ENCODE results near the gene ATRAID. TPM values are rescaled to one million over a fixed set of nuclear protein-coding genes. Genes with fewer than 3 reads are reported as not detected.

The ATRAID gene
- 284 TPM for total RNA-seq

GRCh38 chr2:27211943-27212625 is at the start of gene ATRAID, which contains the start of gene SLC5A6:
ATRAID (plus strand) TSS chr2:27212041; CDS start chr2:27212369, 328 bp downstream.
SLC5A6 (minus strand) TSS chr2:27212268; CDS start chr2:27207650, 4,618 bp downstream.
- Histone ChIP-seq H3K9me3 (no peaks in the 10 kb centered on the region), H3K27ac (peak within 1 kb of the TSS; percentile 94 to 98), H3K36me3 (peaks cover 4 to 29% of the 10 kb centered on the region in 2 donors), H3K27me3 (no peaks in the 10 kb centered on the region), H3K4me3 (peak within 1 kb of the TSS; percentile 72 to 77), H3K4me1 (peaks cover 11 to 19% of the 10 kb centered on the region in 2 donors)
- TF ChIP-seq CTCF (IDR thresholded peaks at IDR 0.05), result no peak
- DNase-seq (ENCODE audit: low spot score in 2 of 2), result peak; percentile 35 to 93
- intact Hi-C loops (cut with DNase I), result loop anchor here (2.0 to 10.0 kb wide), 5 partner anchors 125 to 1537 kb away; partner anchors contain the start of genes DTNB, GTF3C2, KHK and MAPRE3

- Histone ChIP-seq H3K36me3 (no peaks in the 10 kb centered on the region), H3K27ac (no peak overlapping the region), H3K9me3 (no peaks in the 10 kb centered on the region), H3K4me1 (no peaks in the 10 kb centered on the region), H3K27me3 (no peaks in the 10 kb centered on the region), H3K4me3 (no peak overlapping the region)
- intact Hi-C loops (cut with DNase I), result loop anchor here (5.0 kb wide), 1 partner anchor 50 kb away; no protein-coding TSS in a partner anchor
- DNase-seq (ENCODE audit: low spot score in 2 of 2), result no peak
- TF ChIP-seq CTCF (IDR thresholded peaks at IDR 0.05), result no peak
These were observed 49.4 kb upstream of the ATRAID start for GRCh38 chr2:27162151-27163121.

- H3K4me1 ChIP-seq, result peaks cover 0 to 2% of the 10 kb centered on the region in 2 donors
- no peaks in the 10 kb centered on the region for H3K27me3 ChIP-seq
- no peaks in the 10 kb centered on the region for H3K36me3 ChIP-seq
- H3K9me3 ChIP-seq, result no peaks in the 10 kb centered on the region
- no peak overlapping the region for H3K27ac ChIP-seq
- DNase-seq (ENCODE audit: low spot score in 2 of 2), result no peak
- intact Hi-C loops (cut with DNase I), result loop anchor here (5.0 kb wide), 1 partner anchor 53 kb away; no protein-coding TSS in a partner anchor
- H3K4me3 ChIP-seq, result no peak overlapping the region
- TF ChIP-seq CTCF (IDR thresholded peaks at IDR 0.05), result no peak
These were observed 46.7 kb upstream of the ATRAID start for GRCh38 chr2:27164960-27165763.

GRCh38 chr2:27170581-27171337 is 41.1 kb upstream of the ATRAID start:
- Histone ChIP-seq H3K27me3 (no peaks in the 10 kb centered on the region), H3K27ac (no peak overlapping the region), H3K4me3 (no peak overlapping the region), H3K36me3 (no peaks in the 10 kb centered on the region), H3K4me1 (peaks cover 0 to 4% of the 10 kb centered on the region in 2 donors), H3K9me3 (no peaks in the 10 kb centered on the region)
- intact Hi-C loops (cut with DNase I), result loop anchor here (1.0 kb wide), 1 partner anchor 21 kb away; no protein-coding TSS in a partner anchor
- TF ChIP-seq CTCF (IDR thresholded peaks at IDR 0.05), result no peak
- no peak for DNase-seq (ENCODE audit: low spot score in 2 of 2)

Measured in ascending aorta (tissue), 2 donors.